Esophagus squamous epithelium (tissue), 5 donors: Measurements from ENCODE around the gene PHF8. TPM values are rescaled to one million over a fixed set of nuclear protein-coding genes. Genes with fewer than 3 reads are reported as not detected.

Source experiments
- DNase-seq: peaks from one replicate; lab custom pipeline; 2025; lab: John Stamatoyannopoulos, UW
- H3K27ac ChIP-seq, 4 donors: fragments of 200-600 bp; sonication (generic); one replicate each; pipeline ENCODE4 v1.5.1; 2016 to 2019; ENCODE audit warnings: mild to moderate bottlenecking in 1 of 4
- H3K27me3 ChIP-seq, 4 donors: fragments of 200-600 bp; sonication (generic); 1 replicate in 3 of 4; 2 replicates in 1 of 4; pipeline versions ENCODE4 v1.5.1 to v1.6.0; 2017 to 2021; ENCODE audit warnings: antibody characterized with exemption in 1 of 4
- H3K36me3 ChIP-seq, 3 donors: fragments of 200-600 bp; sonication (generic); one replicate each; pipeline ENCODE4 v1.5.1; 2016 to 2019
- H3K4me1 ChIP-seq, 3 donors: fragments of 200-600 bp; sonication (generic); one replicate each; pipeline ENCODE4 v1.5.1; 2017 to 2019
- H3K4me3 ChIP-seq, 4 donors: fragments of 200-600 bp; sonication (generic); 1 replicate in 3 of 4; 2 replicates in 1 of 4; pipeline ENCODE4 v1.5.1; 2016 to 2019; ENCODE audit warnings: mild to moderate bottlenecking in 2 of 4, moderate library complexity in 1 of 4
- H3K9me3 ChIP-seq, 3 donors: fragments of 200-600 bp; sonication (generic); one replicate each; pipeline ENCODE4 v1.5.1; 2016 to 2019
- POLR2A ChIP-seq, 4 donors: fragments of 450-650 bp; IDR thresholded peaks; one replicate each; pipeline ENCODE4 v1.6.1; 2017; ENCODE audit warnings: antibody characterized with exemption in 4 of 4, mild to moderate bottlenecking in 4 of 4, moderate library complexity in 3 of 4
- WGBS, 2 donors: methylation state at CpG; one replicate each; pipeline ENCODE4 v1.1.5; 2018; 5-methylcytosine and 5-hydroxymethylcytosine counted together
- intact Hi-C: fragments of 100-400 bp; cut with DNase I; formaldehyde crosslinking; loops from one replicate; pipeline ENCODE4 v1.15.0; 2022
- total RNA-seq, 4 donors: library from RNA; depleted of rRNA; stranded (reverse); fragments of >200 nt; gene quantifications; one replicate each; pipeline ENCODE4 v1.1.0, GENCODE V29; 2016
- TF ChIP-seq, protein P1 (sequence below), 6 experiments: fragments of 450-650 bp in 4 of 6; fragments of 200-600 bp in 2 of 6; sonication (generic) in 2 of 6; IDR thresholded peaks; one replicate each; pipeline ENCODE4 v1.5.1; 2016 to 2019; ENCODE audit warnings: antibody characterized with exemption in 6 of 6, mild to moderate bottlenecking in 4 of 6, moderate library complexity in 4 of 6
- donor health status: DM: yes; HTN: yes; CAD: no.

PHF8 gene
- total RNA-seq, 4 donors from 2014 or later = 20.2 to 37.4 (median 28.7) TPM

- Histone ChIP-seq H3K27ac (no peak overlapping the region), H3K36me3 (no peaks in the 10 kb centered on the region), H3K27me3 (no peaks in the 10 kb centered on the region), H3K4me3 (no peak overlapping the region), H3K9me3 (no peaks in the 10 kb centered on the region), H3K4me1 (no peaks in the 10 kb centered on the region)
- no peak for DNase-seq
- TF ChIP-seq, protein P1, sequence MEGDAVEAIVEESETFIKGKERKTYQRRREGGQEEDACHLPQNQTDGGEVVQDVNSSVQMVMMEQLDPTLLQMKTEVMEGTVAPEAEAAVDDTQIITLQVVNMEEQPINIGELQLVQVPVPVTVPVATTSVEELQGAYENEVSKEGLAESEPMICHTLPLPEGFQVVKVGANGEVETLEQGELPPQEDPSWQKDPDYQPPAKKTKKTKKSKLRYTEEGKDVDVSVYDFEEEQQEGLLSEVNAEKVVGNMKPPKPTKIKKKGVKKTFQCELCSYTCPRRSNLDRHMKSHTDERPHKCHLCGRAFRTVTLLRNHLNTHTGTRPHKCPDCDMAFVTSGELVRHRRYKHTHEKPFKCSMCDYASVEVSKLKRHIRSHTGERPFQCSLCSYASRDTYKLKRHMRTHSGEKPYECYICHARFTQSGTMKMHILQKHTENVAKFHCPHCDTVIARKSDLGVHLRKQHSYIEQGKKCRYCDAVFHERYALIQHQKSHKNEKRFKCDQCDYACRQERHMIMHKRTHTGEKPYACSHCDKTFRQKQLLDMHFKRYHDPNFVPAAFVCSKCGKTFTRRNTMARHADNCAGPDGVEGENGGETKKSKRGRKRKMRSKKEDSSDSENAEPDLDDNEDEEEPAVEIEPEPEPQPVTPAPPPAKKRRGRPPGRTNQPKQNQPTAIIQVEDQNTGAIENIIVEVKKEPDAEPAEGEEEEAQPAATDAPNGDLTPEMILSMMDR (IDR thresholded peaks at IDR 0.05) = no peak
- no peak for TF ChIP-seq POLR2A (IDR thresholded peaks at IDR 0.05)
- intact Hi-C loops = no loop called here
These were observed 22.6 kb upstream of the PHF8 start for GRCh38 chrX:54066841-54067240.

DNA sequence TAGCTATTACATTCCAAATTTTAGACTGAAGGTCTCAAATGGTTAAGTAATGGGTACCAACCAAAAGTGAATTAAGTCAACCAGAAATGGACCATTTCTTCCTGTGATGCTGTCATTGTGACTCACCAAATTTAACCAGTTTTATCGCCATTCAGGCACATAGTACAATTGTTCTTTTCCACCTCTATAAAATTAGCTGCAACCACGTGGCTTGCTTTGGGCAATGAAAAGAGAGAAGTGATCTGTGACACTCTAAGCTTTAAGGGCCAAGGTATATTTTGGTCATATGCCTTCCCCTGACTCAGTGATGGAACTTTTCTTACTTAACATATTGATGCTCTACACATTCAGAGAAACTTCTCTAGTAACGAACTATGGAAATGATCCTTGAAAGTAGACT lies 20.3 kb upstream of the PHF8 start:
- TF ChIP-seq, protein P1 (IDR thresholded peaks at IDR 0.05) = no peak
- TF ChIP-seq POLR2A (IDR thresholded peaks at IDR 0.05) = no peak
- Histone ChIP-seq H3K27ac (no peak overlapping the region), H3K4me3 (no peak overlapping the region), H3K27me3 (no peaks in the 10 kb centered on the region), H3K36me3 (no peaks in the 10 kb centered on the region), H3K9me3 (no peaks in the 10 kb centered on the region), H3K4me1 (no peaks in the 10 kb centered on the region)
- WGBS, 2 donors = 53 to 74% methylated on average over 3 of the region's 3 CpGs
- DNase-seq = no peak
- intact Hi-C loops = no loop called here

DNA sequence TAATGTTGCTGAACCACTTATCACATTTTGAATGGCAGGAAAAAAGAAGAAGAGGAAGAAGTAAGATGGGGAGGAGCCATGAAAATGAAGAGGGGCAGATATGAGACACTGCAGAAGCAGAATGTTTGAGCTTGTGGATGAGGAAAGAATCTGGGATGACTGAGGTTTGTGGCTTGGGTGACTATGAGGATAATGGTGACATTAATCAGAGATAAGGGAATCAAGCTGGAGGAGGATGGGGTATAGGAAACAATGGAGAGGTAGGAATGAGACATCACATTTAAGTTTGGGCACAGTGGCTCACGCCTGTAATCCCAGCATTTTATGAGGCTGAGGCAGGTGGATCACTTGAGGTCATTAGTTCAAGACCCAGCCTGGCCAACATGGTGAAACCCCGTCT lies 19.1 kb upstream of the PHF8 start:
- WGBS, 2 donors = 50 to 85% methylated on average over 1 to 2 of the region's 2 CpGs
- no peak overlapping the region for H3K4me3 ChIP-seq
- H3K27ac ChIP-seq = no peak overlapping the region
- no peaks in the 10 kb centered on the region for H3K36me3 ChIP-seq
- TF ChIP-seq POLR2A (IDR thresholded peaks at IDR 0.05) = no peak
- TF ChIP-seq, protein P1 (IDR thresholded peaks at IDR 0.05) = no peak
- no peaks in the 10 kb centered on the region for H3K9me3 ChIP-seq
- H3K27me3 ChIP-seq = no peaks in the 10 kb centered on the region
- H3K4me1 ChIP-seq = no peaks in the 10 kb centered on the region
- intact Hi-C loops = no loop called here
- DNase-seq = no peak

DNA sequence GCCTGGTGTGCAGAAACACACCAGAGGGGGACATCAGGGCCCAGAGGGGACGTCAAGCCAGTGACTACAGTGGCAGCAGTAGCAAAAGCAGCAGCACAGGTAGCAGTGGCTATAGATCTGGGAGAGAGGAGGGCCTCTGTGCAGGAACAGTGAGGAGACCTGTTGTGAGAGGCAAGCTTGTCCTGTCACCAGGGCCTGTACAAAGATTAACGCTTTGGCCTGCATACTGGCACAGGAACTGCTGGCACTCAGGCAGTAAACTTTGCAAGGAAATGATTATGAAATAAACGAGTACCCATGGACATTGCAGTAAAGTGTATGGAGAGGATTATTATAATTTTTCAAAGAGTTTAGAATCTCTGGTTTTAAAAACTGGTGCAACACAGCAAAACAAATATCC lies 5.5 kb upstream of the PHF8 start:
- 17 to 31% methylated on average over 3 of the region's 3 CpGs for WGBS, 2 donors
- H3K27me3 ChIP-seq = no peaks in the 10 kb centered on the region
- TF ChIP-seq POLR2A (IDR thresholded peaks at IDR 0.05) = no peak
- TF ChIP-seq, protein P1 (IDR thresholded peaks at IDR 0.05) = no peak

GRCh38 chrX:54048412-54048811 lies 4.1 kb upstream of the PHF8 start:
- intact Hi-C loops = no loop called here
- no peak for DNase-seq
- no peaks in the 10 kb centered on the region for H3K27me3 ChIP-seq
- no peaks in the 10 kb centered on the region for H3K36me3 ChIP-seq
- no peak overlapping the region for H3K27ac ChIP-seq
- TF ChIP-seq, protein P1 (IDR thresholded peaks at IDR 0.05) = no peak
- no peak for TF ChIP-seq POLR2A (IDR thresholded peaks at IDR 0.05)
- H3K4me1 ChIP-seq = peaks cover 0 to 17% (median 3%) of the 10 kb centered on the region in 3 donors
- 0% methylated on average over 1 of the region's 1 CpG; no CpG with 5 or more reads in 1 of the 2 donors for WGBS, 2 donors
- H3K4me3 ChIP-seq = no peak overlapping the region
- H3K9me3 ChIP-seq = no peaks in the 10 kb centered on the region

More for the DNA sequence above, 5.5 kb upstream of the PHF8 start:
- no peak overlapping the region for H3K27ac ChIP-seq
- no peaks in the 10 kb centered on the region for H3K36me3 ChIP-seq
- DNase-seq = no peak
- intact Hi-C loops = no loop called here
- no peaks in the 10 kb centered on the region for H3K9me3 ChIP-seq
- peaks cover 0 to 16% (median 3%) of the 10 kb centered on the region in 3 donors for H3K4me1 ChIP-seq
- no peak overlapping the region for H3K4me3 ChIP-seq
